Measurements from ENCODE around the gene IFITM2.

GRCh38 chr11:316891-317301 is 9.3 kb downstream of the IFITM2 start:
- TF ChIP-seq CTCF (IDR thresholded peaks at IDR 0.05; ENCODE audit: low read depth, low read length), result no peak
- no peak for TF ChIP-seq POLR2A (IDR thresholded peaks at IDR 0.05; ENCODE audit: extremely low read depth, insufficient read length)
